Liver (tissue), 9 donors: Measurements from ENCODE around the gene PPM1G. TPM values are rescaled to one million over a fixed set of nuclear protein-coding genes. Genes with fewer than 3 reads are reported as not detected.

Source experiments
- DNase-seq: peaks from one replicate; pipeline ENCODE4 v3.0.0-alpha.2; 2017; ENCODE audit warnings: low spot score
- H3K27ac ChIP-seq, 2 donors: one replicate each; pipeline ENCODE4 v1.7.0; 2013; ENCODE audit warnings: inconsistent platforms in 2 of 2, low read length in 2 of 2, control low read depth in 1 of 2, low read depth in 1 of 2, mild to moderate bottlenecking in 1 of 2
- H3K27me3 ChIP-seq, 4 donors: one replicate each; pipeline versions ENCODE4 v1.6.1 to v1.7.0; 2013; ENCODE audit warnings: low read length in 3 of 4, inconsistent platforms in 1 of 4, mild to moderate bottlenecking in 1 of 4, moderate library complexity in 1 of 4; ENCODE audit not compliant: control insufficient read depth in 4 of 4, insufficient read depth in 4 of 4
- H3K36me3 ChIP-seq, 4 donors: one replicate each; pipeline versions ENCODE4 v1.6.1 to v1.7.0; 2013; ENCODE audit warnings: low read length in 3 of 4, mild to moderate bottlenecking in 3 of 4, low read depth in 1 of 4, moderate library complexity in 1 of 4; ENCODE audit not compliant: control insufficient read depth in 4 of 4, insufficient read depth in 3 of 4
- H3K4me1 ChIP-seq, 4 donors: one replicate each; pipeline versions ENCODE4 v1.6.1 to v1.7.0; 2013; ENCODE audit warnings: low read length in 3 of 4, mild to moderate bottlenecking in 3 of 4, moderate library complexity in 1 of 4; ENCODE audit not compliant: control insufficient read depth in 4 of 4, insufficient read depth in 4 of 4
- H3K4me3 ChIP-seq, 3 donors: one replicate each; pipeline versions ENCODE4 v1.6.1 to v1.7.0; 2013; ENCODE audit warnings: low read length in 3 of 3, control low read depth in 1 of 3, low read depth in 1 of 3, mild to moderate bottlenecking in 1 of 3
- H3K9ac ChIP-seq, 2 donors: one replicate each; pipeline ENCODE4 v1.7.0; 2013; ENCODE audit warnings: low read length in 2 of 2, mild to moderate bottlenecking in 2 of 2, moderate library complexity in 2 of 2, control low read depth in 1 of 2, low read depth in 1 of 2
- H3K9me3 ChIP-seq, 4 donors: one replicate each; pipeline versions ENCODE4 v1.6.1 to v1.7.0; 2013; ENCODE audit warnings: low read length in 3 of 4; ENCODE audit not compliant: control insufficient read depth in 4 of 4
- EGR1 ChIP-seq, 2 donors: IDR thresholded peaks; 2 replicates each; pipeline ENCODE4 v1.6.1; 2016 to 2018; ENCODE audit warnings: antibody characterized with exemption in 2 of 2, low read depth in 2 of 2
- FOXA1 ChIP-seq: IDR thresholded peaks from 2 replicates; pipeline ENCODE4 v1.6.1; 2016; ENCODE audit warnings: antibody characterized with exemption
- FOXA2 ChIP-seq: IDR thresholded peaks from 2 replicates; pipeline ENCODE4 v1.6.1; 2016; ENCODE audit warnings: antibody characterized with exemption
- GABPA ChIP-seq, 2 donors: IDR thresholded peaks in 1 of 2; conservative IDR thresholded peaks in 1 of 2; 2 replicates each; pipeline ENCODE4 v1.6.1; 2016; ENCODE audit warnings: antibody characterized with exemption in 2 of 2, mild to moderate bottlenecking in 1 of 2, moderate library complexity in 1 of 2
- HNF4A ChIP-seq, 2 donors: conservative IDR thresholded peaks; 2 replicates each; pipeline ENCODE4 v1.6.1; 2016; ENCODE audit warnings: antibody characterized with exemption in 2 of 2, mild to moderate bottlenecking in 2 of 2
- HNF4G ChIP-seq: IDR thresholded peaks from 2 replicates; pipeline ENCODE4 v1.6.1; 2016; ENCODE audit warnings: antibody characterized with exemption
- JUND ChIP-seq, 2 donors: IDR thresholded peaks; 2 replicates each; pipeline ENCODE4 v1.6.1; 2016; ENCODE audit warnings: antibody characterized with exemption in 2 of 2
- RAD21 ChIP-seq, 2 donors: IDR thresholded peaks; 2 replicates each; pipeline ENCODE4 v1.6.1; 2016; ENCODE audit warnings: antibody characterized with exemption in 2 of 2, mild to moderate bottlenecking in 2 of 2
- RXRA ChIP-seq, 2 donors: IDR thresholded peaks; 2 replicates each; pipeline ENCODE4 v1.6.1; 2017 to 2018; ENCODE audit warnings: antibody characterized with exemption in 2 of 2, mild to moderate bottlenecking in 1 of 2
- SP1 ChIP-seq: IDR thresholded peaks from 2 replicates; pipeline ENCODE4 v1.6.1; 2018; ENCODE audit warnings: antibody characterized with exemption, mild to moderate bottlenecking
- TAF1 ChIP-seq: conservative IDR thresholded peaks from 2 replicates; pipeline ENCODE4 v1.6.1; 2016; ENCODE audit warnings: antibody characterized with exemption, mild to moderate bottlenecking
- YY1 ChIP-seq: IDR thresholded peaks from 2 replicates; pipeline ENCODE4 v1.6.1; 2016; ENCODE audit warnings: antibody characterized with exemption, mild to moderate bottlenecking
- WGBS: extraction: QIAGEN DNeasy Blood & Tissue Kit; methylation state at CpG from one replicate; pipeline ENCODE4 v1.1.7; 2013; 5-methylcytosine and 5-hydroxymethylcytosine counted together
- polyA plus RNA-seq, 2 donors: library from polyadenylated mRNA; stranded (reverse) in 1 of 2; unstranded in 1 of 2; fragments of 200-250 nt in 1 of 2; fragments of >200 nt in 1 of 2; fragmentation: Nextera tagmentation in 1 of 2; extraction: Ambion mirVana in 1 of 2; gene quantifications; one replicate each; pipeline versions ENCODE4 v1.2.1 to v1.2.3, GENCODE V29; 2013 to 2015
- total RNA-seq, 2 donors: library from RNA; depleted of rRNA; stranded (reverse); fragments of >200 nt; gene quantifications; one replicate each; pipeline ENCODE4 v1.2.3, GENCODE V29; 2014
- TF ChIP-seq, protein P1 (sequence below): IDR thresholded peaks from 2 replicates; pipeline ENCODE4 v1.6.1; 2016; ENCODE audit warnings: antibody characterized with exemption, mild to moderate bottlenecking
- TF ChIP-seq, protein P2 (sequence below): IDR thresholded peaks from 2 replicates; pipeline ENCODE4 v1.6.1; 2016; ENCODE audit warnings: antibody characterized with exemption
- TF ChIP-seq, protein P3 (sequence below): fragments of 150-350 bp; IDR thresholded peaks from 2 replicates; pipeline ENCODE4 v1.5.1; 2017; ENCODE audit warnings: improper control_type of control experiment, low read depth, low read length; ENCODE audit not compliant: missing input control
- TF ChIP-seq, protein P4 (sequence below): IDR thresholded peaks from 2 replicates; pipeline ENCODE4 v1.6.1; 2016; ENCODE audit warnings: antibody characterized with exemption
- TF ChIP-seq, protein P5 (sequence below): IDR thresholded peaks from 2 replicates; pipeline ENCODE4 v1.6.1; 2016; ENCODE audit warnings: antibody characterized with exemption
- donor health status: healthy.
- donor health status: healthy.
- donor health status: healthy.
- donor health status: healthy.
- donor health status: healthy.

The PPM1G gene
- total and polyA plus RNA-seq, 4 donors: 26.4 to 45.5 (median 33.1) TPM

DNA sequence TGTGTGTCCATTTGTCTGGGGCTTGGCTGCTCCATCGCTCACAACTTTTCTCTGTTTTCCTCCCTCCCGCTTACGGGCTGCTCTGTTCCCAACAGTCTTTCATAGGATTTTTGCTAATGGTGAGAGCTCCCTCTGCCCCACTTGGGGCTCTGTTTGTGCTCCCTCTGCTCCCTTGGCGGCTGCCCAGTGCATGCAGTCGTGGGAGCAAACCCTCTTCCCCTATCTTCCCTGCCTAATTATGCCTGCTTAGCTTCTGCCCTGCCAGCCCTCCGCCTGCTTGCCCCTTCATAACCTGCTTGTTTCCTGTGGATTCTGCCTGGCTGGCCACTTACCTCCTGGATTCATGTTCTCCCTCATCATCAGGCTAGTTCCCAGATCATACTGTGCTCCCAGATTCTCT lies 26.2 kb upstream of the PPM1G start:
- DNase-seq: no peak
- Histone ChIP-seq H3K9me3 (no peaks in the 10 kb centered on the region), H3K4me1 (peaks cover 0 to 4% (median under 1%) of the 10 kb centered on the region in 4 donors), H3K4me3 (no peak overlapping the region), H3K36me3 (peaks cover 17 to 62% (median 56%) of the 10 kb centered on the region in 4 donors), H3K9ac (no peak overlapping the region), H3K27me3 (no peaks in the 10 kb centered on the region), H3K27ac (no peak overlapping the region)
- TF ChIP-seq, protein P1, sequence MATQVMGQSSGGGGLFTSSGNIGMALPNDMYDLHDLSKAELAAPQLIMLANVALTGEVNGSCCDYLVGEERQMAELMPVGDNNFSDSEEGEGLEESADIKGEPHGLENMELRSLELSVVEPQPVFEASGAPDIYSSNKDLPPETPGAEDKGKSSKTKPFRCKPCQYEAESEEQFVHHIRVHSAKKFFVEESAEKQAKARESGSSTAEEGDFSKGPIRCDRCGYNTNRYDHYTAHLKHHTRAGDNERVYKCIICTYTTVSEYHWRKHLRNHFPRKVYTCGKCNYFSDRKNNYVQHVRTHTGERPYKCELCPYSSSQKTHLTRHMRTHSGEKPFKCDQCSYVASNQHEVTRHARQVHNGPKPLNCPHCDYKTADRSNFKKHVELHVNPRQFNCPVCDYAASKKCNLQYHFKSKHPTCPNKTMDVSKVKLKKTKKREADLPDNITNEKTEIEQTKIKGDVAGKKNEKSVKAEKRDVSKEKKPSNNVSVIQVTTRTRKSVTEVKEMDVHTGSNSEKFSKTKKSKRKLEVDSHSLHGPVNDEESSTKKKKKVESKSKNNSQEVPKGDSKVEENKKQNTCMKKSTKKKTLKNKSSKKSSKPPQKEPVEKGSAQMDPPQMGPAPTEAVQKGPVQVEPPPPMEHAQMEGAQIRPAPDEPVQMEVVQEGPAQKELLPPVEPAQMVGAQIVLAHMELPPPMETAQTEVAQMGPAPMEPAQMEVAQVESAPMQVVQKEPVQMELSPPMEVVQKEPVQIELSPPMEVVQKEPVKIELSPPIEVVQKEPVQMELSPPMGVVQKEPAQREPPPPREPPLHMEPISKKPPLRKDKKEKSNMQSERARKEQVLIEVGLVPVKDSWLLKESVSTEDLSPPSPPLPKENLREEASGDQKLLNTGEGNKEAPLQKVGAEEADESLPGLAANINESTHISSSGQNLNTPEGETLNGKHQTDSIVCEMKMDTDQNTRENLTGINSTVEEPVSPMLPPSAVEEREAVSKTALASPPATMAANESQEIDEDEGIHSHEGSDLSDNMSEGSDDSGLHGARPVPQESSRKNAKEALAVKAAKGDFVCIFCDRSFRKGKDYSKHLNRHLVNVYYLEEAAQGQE: no peak
- TF ChIP-seq, protein P2, sequence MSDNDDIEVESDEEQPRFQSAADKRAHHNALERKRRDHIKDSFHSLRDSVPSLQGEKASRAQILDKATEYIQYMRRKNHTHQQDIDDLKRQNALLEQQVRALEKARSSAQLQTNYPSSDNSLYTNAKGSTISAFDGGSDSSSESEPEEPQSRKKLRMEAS: no peak
- TF ChIP-seq HNF4G (no peak), JUND (IDR thresholded peaks at IDR 0.05) (no peak), RAD21 (IDR thresholded peaks at IDR 0.05) (no peak), RXRA (IDR thresholded peaks at IDR 0.05) (no peak), EGR1 (IDR thresholded peaks at IDR 0.05; ENCODE audit: low read depth in 2 of 2) (no peak), SP1 (no peak), TAF1 (no peak), FOXA1 (no peak), HNF4A (conservative IDR thresholded peaks at IDR 0.05) (no peak)
- TF ChIP-seq, protein P3, sequence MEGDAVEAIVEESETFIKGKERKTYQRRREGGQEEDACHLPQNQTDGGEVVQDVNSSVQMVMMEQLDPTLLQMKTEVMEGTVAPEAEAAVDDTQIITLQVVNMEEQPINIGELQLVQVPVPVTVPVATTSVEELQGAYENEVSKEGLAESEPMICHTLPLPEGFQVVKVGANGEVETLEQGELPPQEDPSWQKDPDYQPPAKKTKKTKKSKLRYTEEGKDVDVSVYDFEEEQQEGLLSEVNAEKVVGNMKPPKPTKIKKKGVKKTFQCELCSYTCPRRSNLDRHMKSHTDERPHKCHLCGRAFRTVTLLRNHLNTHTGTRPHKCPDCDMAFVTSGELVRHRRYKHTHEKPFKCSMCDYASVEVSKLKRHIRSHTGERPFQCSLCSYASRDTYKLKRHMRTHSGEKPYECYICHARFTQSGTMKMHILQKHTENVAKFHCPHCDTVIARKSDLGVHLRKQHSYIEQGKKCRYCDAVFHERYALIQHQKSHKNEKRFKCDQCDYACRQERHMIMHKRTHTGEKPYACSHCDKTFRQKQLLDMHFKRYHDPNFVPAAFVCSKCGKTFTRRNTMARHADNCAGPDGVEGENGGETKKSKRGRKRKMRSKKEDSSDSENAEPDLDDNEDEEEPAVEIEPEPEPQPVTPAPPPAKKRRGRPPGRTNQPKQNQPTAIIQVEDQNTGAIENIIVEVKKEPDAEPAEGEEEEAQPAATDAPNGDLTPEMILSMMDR: no peak
- TF ChIP-seq, protein P4, sequence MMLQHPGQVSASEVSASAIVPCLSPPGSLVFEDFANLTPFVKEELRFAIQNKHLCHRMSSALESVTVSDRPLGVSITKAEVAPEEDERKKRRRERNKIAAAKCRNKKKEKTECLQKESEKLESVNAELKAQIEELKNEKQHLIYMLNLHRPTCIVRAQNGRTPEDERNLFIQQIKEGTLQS: no peak
- TF ChIP-seq, protein P5, sequence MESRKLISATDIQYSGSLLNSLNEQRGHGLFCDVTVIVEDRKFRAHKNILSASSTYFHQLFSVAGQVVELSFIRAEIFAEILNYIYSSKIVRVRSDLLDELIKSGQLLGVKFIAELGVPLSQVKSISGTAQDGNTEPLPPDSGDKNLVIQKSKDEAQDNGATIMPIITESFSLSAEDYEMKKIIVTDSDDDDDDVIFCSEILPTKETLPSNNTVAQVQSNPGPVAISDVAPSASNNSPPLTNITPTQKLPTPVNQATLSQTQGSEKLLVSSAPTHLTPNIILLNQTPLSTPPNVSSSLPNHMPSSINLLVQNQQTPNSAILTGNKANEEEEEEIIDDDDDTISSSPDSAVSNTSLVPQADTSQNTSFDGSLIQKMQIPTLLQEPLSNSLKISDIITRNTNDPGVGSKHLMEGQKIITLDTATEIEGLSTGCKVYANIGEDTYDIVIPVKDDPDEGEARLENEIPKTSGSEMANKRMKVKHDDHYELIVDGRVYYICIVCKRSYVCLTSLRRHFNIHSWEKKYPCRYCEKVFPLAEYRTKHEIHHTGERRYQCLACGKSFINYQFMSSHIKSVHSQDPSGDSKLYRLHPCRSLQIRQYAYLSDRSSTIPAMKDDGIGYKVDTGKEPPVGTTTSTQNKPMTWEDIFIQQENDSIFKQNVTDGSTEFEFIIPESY: no peak
- WGBS: 92% methylated on average over 6 of the region's 6 CpGs

DNA sequence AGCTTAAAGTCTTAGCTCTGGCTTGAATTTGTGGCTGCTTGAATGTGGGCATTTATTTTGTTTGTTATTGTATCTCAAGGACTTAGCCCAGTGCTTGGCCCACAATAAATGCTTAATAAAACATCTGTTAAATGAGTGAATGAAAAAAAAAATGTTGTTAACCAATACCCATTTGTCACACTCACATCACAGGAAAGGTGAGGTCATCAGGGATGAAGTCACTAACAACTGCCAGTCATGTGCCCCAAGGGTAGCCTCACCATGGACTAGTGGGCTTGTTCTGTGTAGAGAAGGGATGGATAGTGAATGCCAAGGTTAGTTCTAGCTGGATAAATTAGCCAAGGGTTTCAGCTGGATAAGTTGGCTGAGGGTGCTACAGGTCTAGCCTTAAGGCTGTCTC lies 22.0 kb upstream of the PPM1G start:
- DNase-seq: no peak
- Histone ChIP-seq H3K4me1 (peaks cover 0 to 23% (median 15%) of the 10 kb centered on the region in 4 donors), H3K4me3 (no peak overlapping the region), H3K9ac (no peak overlapping the region), H3K27ac (no peak overlapping the region), H3K27me3 (no peaks in the 10 kb centered on the region), H3K9me3 (no peaks in the 10 kb centered on the region), H3K36me3 (peaks cover 3 to 32% (median 29%) of the 10 kb centered on the region in 4 donors)
- TF ChIP-seq, protein P3: no peak
- no peak for TF ChIP-seq FOXA2
- no peak for TF ChIP-seq EGR1 (IDR thresholded peaks at IDR 0.05; ENCODE audit: low read depth in 2 of 2)
- TF ChIP-seq GABPA (IDR thresholded peaks at IDR 0.05 in 1 of 2, conservative IDR thresholded peaks at IDR 0.05 in 1 of 2): no peak
- TF ChIP-seq YY1: no peak
- no peak for TF ChIP-seq JUND (IDR thresholded peaks at IDR 0.05)
- no peak for TF ChIP-seq RAD21 (IDR thresholded peaks at IDR 0.05)
- TF ChIP-seq HNF4A (conservative IDR thresholded peaks at IDR 0.05): no peak
- TF ChIP-seq HNF4G: no peak
- TF ChIP-seq SP1: no peak
- TF ChIP-seq RXRA (IDR thresholded peaks at IDR 0.05): no peak
- no peak for TF ChIP-seq TAF1
- TF ChIP-seq, protein P1: no peak
- TF ChIP-seq, protein P2: no peak
